Endothelial cell of umbilical vein (primary cell): ENCODE results near the gene TPSG1. TPM values are rescaled to one million over a fixed set of nuclear protein-coding genes. Genes with fewer than 3 reads are reported as not detected.

Experiments used
- BruUV-seq: library from RNA; stranded (reverse); fragments of 400-500 nt; replicated peaks from 2 replicates; lab custom pipeline; 2021; lab: Mats Ljungman, UMichigan
- CTCF ChIA-PET: fragments of 300-600, 350-600 bp; sonication (Branson Sonifier 250); formaldehyde crosslinking; loops from one replicate; lab custom pipeline; 2021; ENCODE audit warnings: antibody characterized with exemption, inconsistent platforms; lab: Charles Lee
- POLR2A ChIA-PET: fragments of 300-600, 350-600 bp; sonication (Branson Sonifier 250); formaldehyde crosslinking; loops from one replicate; lab custom pipeline; 2021; ENCODE audit warnings: antibody characterized with exemption, inconsistent platforms; lab: Charles Lee
- DNase-seq: peaks from one replicate; pipeline ENCODE4 v3.0.0-alpha.2; 2011; ENCODE audit warnings: low read depth, low spot score
- FAIRE-seq: peaks from 2 replicates; lab custom pipeline; 2011; peaks lifted over from hg19 to GRCh38; lab: Jason Lieb, UNC
- H2AFZ ChIP-seq: 2 replicates; pipeline ENCODE4 v1.6.0; 2012; ENCODE audit warnings: low read depth, low read length, control low read depth, inconsistent platforms
- H3K27ac ChIP-seq: 2 replicates; pipeline ENCODE4 v1.5.1; 2011; ENCODE audit warnings: low read depth, mild to moderate bottlenecking, control low read depth, low read length, moderate library complexity; ENCODE audit not compliant: insufficient read depth
- H3K27me3 ChIP-seq, 2 experiments: 2 replicates each; pipeline versions ENCODE4 v1.6.0 to v1.6.1; 2011; ENCODE audit warnings: low read length in 2 of 2, mixed read lengths in 1 of 2; ENCODE audit not compliant: control insufficient read depth in 2 of 2, insufficient read depth in 2 of 2
- H3K36me3 ChIP-seq, 2 experiments: 2 replicates in 1 of 2; 3 replicates in 1 of 2; pipeline ENCODE4 v1.5.1; 2011; ENCODE audit warnings: low read length in 2 of 2, mild to moderate bottlenecking in 1 of 2, moderate library complexity in 1 of 2; ENCODE audit not compliant: control insufficient read depth in 2 of 2, insufficient read depth in 2 of 2; ENCODE audit errors: extremely low read depth in 1 of 2
- H3K4me1 ChIP-seq: 3 replicates; pipeline ENCODE4 v1.5.1; 2011; ENCODE audit warnings: mild to moderate bottlenecking, low read length; ENCODE audit not compliant: control insufficient read depth, insufficient read depth; ENCODE audit errors: extremely low read depth
- H3K4me2 ChIP-seq: 2 replicates; pipeline ENCODE4 v1.6.1; 2011; ENCODE audit warnings: low read length, control low read depth, mixed read lengths; ENCODE audit not compliant: insufficient read depth
- H3K4me3 ChIP-seq, 3 experiments: fragments of 200-600 bp in 1 of 3; sonication (generic), shearing (Covaris generic) in 1 of 3; replicated peaks in 1 of 3; 2 replicates each; pipeline ENCODE4 v1.5.1; 2011 to 2016; ENCODE audit warnings: control low read depth in 3 of 3, low read length in 3 of 3, mild to moderate bottlenecking in 2 of 3, inconsistent platforms in 1 of 3, low read depth in 1 of 3, moderate library complexity in 1 of 3; ENCODE audit not compliant: insufficient read depth in 1 of 3
- H3K79me2 ChIP-seq: 2 replicates; pipeline ENCODE4 v1.6.0; 2012; ENCODE audit warnings: low read length, inconsistent platforms; ENCODE audit not compliant: control insufficient read depth, insufficient read depth
- H3K9ac ChIP-seq: replicated peaks from 2 replicates; pipeline ENCODE3; 2011; ENCODE audit warnings: low read length, control low read depth; ENCODE audit not compliant: insufficient read depth; ENCODE audit errors: extremely low read depth
- H3K9me1 ChIP-seq: replicated peaks from 3 replicates; pipeline ENCODE4 v1.6.0; 2011; ENCODE audit warnings: mild to moderate bottlenecking, low read length; ENCODE audit not compliant: control insufficient read depth, insufficient read depth; ENCODE audit errors: extremely low read depth
- H3K9me3 ChIP-seq: replicated peaks from 2 replicates; pipeline ENCODE4 v1.5.1; 2012; ENCODE audit warnings: low read length, inconsistent platforms; ENCODE audit not compliant: control insufficient read depth, insufficient read depth
- H4K20me1 ChIP-seq: replicated peaks from 2 replicates; pipeline ENCODE3; 2011; ENCODE audit warnings: mild to moderate bottlenecking, low read length; ENCODE audit not compliant: control insufficient read depth, insufficient read depth; ENCODE audit errors: extremely low read depth
- CTCF ChIP-seq, 2 donors: IDR thresholded peaks; 1 replicate in 1 of 2; 2 replicates in 1 of 2; pipeline ENCODE4 v1.5.1; 2011; ENCODE audit warnings: low read length in 2 of 2, mild to moderate bottlenecking in 2 of 2, moderate library complexity in 2 of 2, control low read depth in 1 of 2, inconsistent platforms in 1 of 2, low read depth in 1 of 2; ENCODE audit not compliant: insufficient read depth in 1 of 2; ENCODE audit errors: extremely low read depth in 1 of 2
- EZH2 ChIP-seq: IDR thresholded peaks from 2 replicates; pipeline ENCODE4 v1.6.1; 2012; ENCODE audit warnings: borderline replicate concordance, low read depth, mild to moderate bottlenecking, moderate library complexity, low read length, inconsistent platforms; ENCODE audit not compliant: severe bottlenecking
- FOS ChIP-seq: IDR thresholded peaks from 2 replicates; pipeline ENCODE4 v1.6.1; 2011; ENCODE audit warnings: mild to moderate bottlenecking, low read length, moderate library complexity, borderline replicate concordance; ENCODE audit not compliant: insufficient read depth
- GATA2 ChIP-seq: IDR thresholded peaks from 2 replicates; pipeline ENCODE4 v1.7.0; 2011; ENCODE audit warnings: low read depth, mild to moderate bottlenecking, moderate library complexity, mixed read lengths, low read length; ENCODE audit not compliant: insufficient read length, insufficient read depth
- JUN ChIP-seq: IDR thresholded peaks from 2 replicates; pipeline ENCODE4 v1.6.1; 2011; ENCODE audit warnings: borderline replicate concordance, low read depth; ENCODE audit not compliant: insufficient read length, insufficient read depth
- MAX ChIP-seq: IDR thresholded peaks from 2 replicates; pipeline ENCODE4 v1.6.1; 2011; ENCODE audit not compliant: insufficient read depth, insufficient read length
- MYC ChIP-seq: IDR thresholded peaks from one replicate; pipeline ENCODE4 v1.6.1; 2011; ENCODE audit warnings: mild to moderate bottlenecking, low read depth, low read length
- POLR2A ChIP-seq: IDR thresholded peaks from 2 replicates; pipeline ENCODE4 v1.6.1; 2012; ENCODE audit warnings: low read depth, mild to moderate bottlenecking, control low read depth, low read length
- POLR2AphosphoS5 ChIP-seq: IDR thresholded peaks from 2 replicates; pipeline ENCODE4 v1.6.1; 2012; ENCODE audit warnings: low read depth, mild to moderate bottlenecking, control low read depth, low read length, moderate library complexity; ENCODE audit not compliant: insufficient read depth
- dilution Hi-C: fragments of 300-500 bp; cut with MboI; formaldehyde crosslinking; loops from one replicate; pipeline ENCODE4 v1.15.0; 2019; ENCODE audit warnings: low sequenced_read_pairs; ENCODE audit not compliant: extremely low pct_ligation_motif_present
- intact Hi-C: fragments of 100-400 bp; cut with micrococcal nuclease; formaldehyde crosslinking; loops from one replicate; pipeline ENCODE4 v1.10.0; 2022
- polyA plus RNA-seq, 4 experiments: library from polyadenylated mRNA; depleted of rRNA in 3 of 4; stranded (reverse) in 3 of 4; unstranded in 1 of 4; fragments of >200 nt; gene quantifications; 2 replicates each; pipeline versions ENCODE4 v1.2.1 to v1.2.3, GENCODE V29; 2011 to 2012; ENCODE audit warnings: missing spikeins in 1 of 4
- total RNA-seq: library from RNA; stranded (reverse); gene quantifications from 2 replicates; pipeline ENCODE4 v1.2.3, GENCODE V29; 2021

TPSG1 gene
- total and polyA plus RNA-seq, 2 donors (not counting 3 experiments of a cell fraction or from before 2014, with no cell fraction given) = not detected

- no peaks in the 10 kb centered on the region for H3K9me1 ChIP-seq
- H3K4me2 ChIP-seq = no peak overlapping the region
- peaks cover 4% of the 10 kb centered on the region for H3K4me1 ChIP-seq
- no peak for FAIRE-seq
- ChIA-PET CTCF (interaction anchor here (0.7 to 1.1 kb wide), 2 partner anchors 13 to 124 kb away, joined by 3 read pairs; no protein-coding TSS in a partner anchor), POLR2A (no interaction called here)
- no TSS peak for BruUV-seq
- H3K9me3 ChIP-seq = no peaks in the 10 kb centered on the region
- H3K27me3 ChIP-seq = no peaks in the 10 kb centered on the region
- DNase-seq = no peak
- no peaks in the 10 kb centered on the region for H3K79me2 ChIP-seq
- no peak overlapping the region for H3K4me3 ChIP-seq
- intact Hi-C loops (no loop called here), dilution Hi-C loops (no loop called here)
- H3K27ac ChIP-seq = no peak overlapping the region
- H3K9ac ChIP-seq = no peak overlapping the region
- no peak overlapping the region for H2AFZ ChIP-seq
- H4K20me1 ChIP-seq = no peaks in the 10 kb centered on the region
- TF ChIP-seq FOS = no peak
- TF ChIP-seq POLR2A = no peak
- TF ChIP-seq MYC = no peak
- TF ChIP-seq POLR2AphosphoS5 = no peak
- no peaks in the 10 kb centered on the region for H3K36me3 ChIP-seq
Observed at GRCh38 chr16:1180549-1181403, 44.3 kb downstream of the TPSG1 start.

GRCh38 chr16:1178295-1178910 is 46.7 kb downstream of the TPSG1 start:
- no peak for DNase-seq
- peaks cover 4% of the 10 kb centered on the region for H3K4me1 ChIP-seq
- H3K27me3 ChIP-seq = no peaks in the 10 kb centered on the region
- intact Hi-C loops (no loop called here), dilution Hi-C loops (no loop called here)
- no peaks in the 10 kb centered on the region for H4K20me1 ChIP-seq
- no peak overlapping the region for H3K9ac ChIP-seq
- H3K79me2 ChIP-seq = no peaks in the 10 kb centered on the region
- BruUV-seq = no TSS peak
- no peaks in the 10 kb centered on the region for H3K9me1 ChIP-seq
- no peak overlapping the region for H3K27ac ChIP-seq
- H3K36me3 ChIP-seq = no peaks in the 10 kb centered on the region
- TF ChIP-seq EZH2 (no peak), JUN (no peak), CTCF (IDR thresholded peaks at IDR 0.05; ENCODE audit: extremely low read depth in 1 of 2, insufficient read depth in 1 of 2, low read depth in 1 of 2, low read length in 2 of 2) (no peak), GATA2 (no peak), POLR2AphosphoS5 (no peak), MAX (no peak), MYC (no peak), POLR2A (no peak), FOS (no peak)
- no peak overlapping the region for H3K4me2 ChIP-seq
- no peak overlapping the region for H2AFZ ChIP-seq
- FAIRE-seq = no peak
- CTCF ChIA-PET = interaction anchor here (0.7 kb wide), 1 partner anchor 19 kb away, joined by 3 read pairs; no protein-coding TSS in a partner anchor
- no peak overlapping the region for H3K4me3 ChIP-seq
- POLR2A ChIA-PET = no interaction called here
- H3K9me3 ChIP-seq = no peaks in the 10 kb centered on the region
